SK-N-SH (cell line): ENCODE data around the gene PLBD2. TPM values are rescaled to one million over a fixed set of nuclear protein-coding genes. Genes with fewer than 3 reads are reported as not detected.

ENCODE experiments used
- CTCF ChIA-PET: fragments of 300-600, 350-600 bp; formaldehyde crosslinking; extraction: SDS; loops from one replicate; lab custom pipeline; 2021; lab: Yijun Ruan, JAX
- POLR2A ChIA-PET: fragments of 350-600 bp; sonication (Branson Sonifier 250); formaldehyde crosslinking; extraction: SDS; loops from one replicate; lab custom pipeline; 2020; ENCODE audit warnings: antibody characterized with exemption, inconsistent platforms; lab: Yijun Ruan, JAX
- DNase-seq: peaks from one replicate; pipeline ENCODE4 v3.0.0; 2012
- H2AFZ ChIP-seq: fragments of 200-600 bp; sonication (generic); 2 replicates; pipeline ENCODE4 v1.8.1; 2016; ENCODE audit warnings: antibody characterized with exemption, mild to moderate bottlenecking, low read depth
- H3F3A ChIP-seq: fragments of 200-600 bp; sonication (generic); replicated peaks from 2 replicates; pipeline ENCODE3; 2016; ENCODE audit warnings: antibody characterized with exemption, mild to moderate bottlenecking; ENCODE audit not compliant: insufficient read depth
- H3K27ac ChIP-seq, 2 experiments: fragments of 200-500 bp in 1 of 2; fragments of 200-600 bp in 1 of 2; sonication (Bioruptor generic) in 1 of 2; sonication (generic), shearing (Covaris generic) in 1 of 2; 2 replicates each; pipeline versions ENCODE4 v1.5.1 to v1.6.1; 2014 to 2016; ENCODE audit warnings: low read depth in 2 of 2, inconsistent platforms in 1 of 2, low read length in 1 of 2, mild to moderate bottlenecking in 1 of 2, mixed read lengths in 1 of 2
- H3K27me3 ChIP-seq: fragments of 200-600 bp; sonication (generic), shearing (Covaris generic); 2 replicates; pipeline ENCODE4 v1.6.1; 2016; ENCODE audit warnings: mixed run types; ENCODE audit not compliant: insufficient read depth
- H3K36me3 ChIP-seq, 2 experiments: fragments of 200-500 bp in 1 of 2; fragments of 200-600 bp in 1 of 2; sonication (Bioruptor generic) in 1 of 2; sonication (generic) in 1 of 2; replicated peaks in 1 of 2; 2 replicates each; pipeline versions ENCODE3 to v1.5.1; 2014 to 2016; ENCODE audit warnings: low read length in 1 of 2, mild to moderate bottlenecking in 1 of 2; ENCODE audit not compliant: insufficient read depth in 2 of 2, control insufficient read depth in 1 of 2
- H3K4me1 ChIP-seq, 2 experiments: fragments of 200-500 bp in 1 of 2; fragments of 200-600 bp in 1 of 2; sonication (Bioruptor generic) in 1 of 2; sonication (generic), shearing (Covaris generic) in 1 of 2; 2 replicates each; pipeline versions ENCODE4 v1.5.1 to v1.6.1; 2014 to 2016; ENCODE audit warnings: low read depth in 1 of 2, low read length in 1 of 2, mixed run types in 1 of 2; ENCODE audit not compliant: insufficient read depth in 2 of 2, control insufficient read depth in 1 of 2
- H3K4me2 ChIP-seq: fragments of 200-600 bp; sonication (generic), shearing (Covaris generic); 2 replicates; pipeline ENCODE4 v1.6.1; 2017; ENCODE audit warnings: mixed run types
- H3K4me3 ChIP-seq, 2 experiments: fragments of 200-500 bp in 1 of 2; fragments of 200-600 bp in 1 of 2; sonication (Bioruptor generic) in 1 of 2; sonication (generic), shearing (Covaris generic) in 1 of 2; 2 replicates each; pipeline versions ENCODE4 v1.5.1 to v1.8.1; 2014 to 2016; ENCODE audit warnings: low read depth in 2 of 2, inconsistent platforms in 1 of 2, low read length in 1 of 2, mild to moderate bottlenecking in 1 of 2, mixed read lengths in 1 of 2, moderate library complexity in 1 of 2
- H3K79me2 ChIP-seq: fragments of 200-600 bp; sonication (generic); 2 replicates; pipeline ENCODE4 v1.8.1; 2017; ENCODE audit warnings: mild to moderate bottlenecking; ENCODE audit not compliant: insufficient read depth
- H3K9ac ChIP-seq: fragments of 200-600 bp; sonication (generic); 2 replicates; pipeline ENCODE4 v1.6.1; 2017; ENCODE audit warnings: mixed run types
- H3K9me2 ChIP-seq: fragments of 200-600 bp; sonication (generic); 2 replicates; pipeline ENCODE4 v1.6.1; 2017; ENCODE audit warnings: mixed run types
- H3K9me3 ChIP-seq: fragments of 200-600 bp; sonication (generic); 2 replicates; pipeline ENCODE4 v1.6.1; 2017; ENCODE audit warnings: mixed run types, mild to moderate bottlenecking, moderate library complexity
- H4K20me1 ChIP-seq: fragments of 200-600 bp; sonication (generic); 2 replicates; pipeline ENCODE4 v1.6.1; 2017; ENCODE audit warnings: mild to moderate bottlenecking, mixed run types; ENCODE audit not compliant: insufficient read depth
- CHD2 ChIP-seq: fragments of 150-350 bp; IDR thresholded peaks from 2 replicates; pipeline ENCODE4 v1.6.1; 2018; ENCODE audit warnings: low read length; ENCODE audit not compliant: partially characterized antibody
- EP300 ChIP-seq, 2 experiments: IDR thresholded peaks; 2 replicates each; pipeline versions ENCODE4 v1.4.0 to v1.6.1; 2012; ENCODE audit warnings: borderline replicate concordance in 1 of 2, low read depth in 1 of 2, low read length in 1 of 2
- FOSL2 ChIP-seq: IDR thresholded peaks from 2 replicates; pipeline ENCODE4 v1.4.0; 2012; ENCODE audit warnings: low read depth, mild to moderate bottlenecking, moderate library complexity, borderline replicate concordance
- FOXM1 ChIP-seq: IDR thresholded peaks from 2 replicates; pipeline ENCODE4 v1.4.0; 2012; ENCODE audit warnings: low read depth, mild to moderate bottlenecking
- GABPA ChIP-seq: IDR thresholded peaks from 2 replicates; pipeline ENCODE4 v1.4.0; 2012; ENCODE audit warnings: low read depth, mild to moderate bottlenecking
- GATA2 ChIP-seq: sonication (generic); formaldehyde crosslinking; IDR thresholded peaks from 2 replicates; pipeline ENCODE4 v1.5.0; 2020; ENCODE audit warnings: mild to moderate bottlenecking, missing genetic modification reagents
- JUND ChIP-seq: IDR thresholded peaks from 2 replicates; pipeline ENCODE4 v1.4.0; 2012
- MXI1 ChIP-seq: IDR thresholded peaks from 2 replicates; pipeline ENCODE4 v1.6.1; 2012; ENCODE audit warnings: mild to moderate bottlenecking, low read depth, low read length, improper control_type of control experiment
- NFIC ChIP-seq: IDR thresholded peaks from 2 replicates; pipeline ENCODE4 v1.4.0; 2012; ENCODE audit warnings: borderline replicate concordance
- POLR2AphosphoS5 ChIP-seq: IDR thresholded peaks from 2 replicates; pipeline ENCODE4 v1.6.1; 2012; ENCODE audit warnings: low read depth, low read length
- RAD21 ChIP-seq: IDR thresholded peaks from 2 replicates; pipeline ENCODE4 v1.6.1; 2012; ENCODE audit warnings: mild to moderate bottlenecking, low read length
- RCOR1 ChIP-seq: fragments of 150-350 bp; IDR thresholded peaks from 2 replicates; pipeline ENCODE4 v1.6.1; 2017; ENCODE audit warnings: antibody characterized with exemption, low read length
- RFX5 ChIP-seq: IDR thresholded peaks from 2 replicates; pipeline ENCODE4 v1.6.1; 2012; ENCODE audit warnings: mild to moderate bottlenecking, improper control_type of control experiment, low read length
- SMC3 ChIP-seq: IDR thresholded peaks from 2 replicates; pipeline ENCODE4 v1.6.1; 2012; ENCODE audit warnings: low read depth, low read length, improper control_type of control experiment
- WGBS: methylation state at CpG from one replicate; pipeline ENCODE4 v1.1.6; 2017; ENCODE audit warnings: low lambda C conversion rate; 5-methylcytosine and 5-hydroxymethylcytosine counted together
- polyA plus RNA-seq, 3 experiments: library from polyadenylated mRNA; depleted of rRNA; stranded (reverse); fragments of >200 nt; gene quantifications; 2 replicates each; pipeline ENCODE4 v1.2.3, GENCODE V29; 2012
- TF ChIP-seq, protein P1 (sequence below): IDR thresholded peaks from 2 replicates; pipeline ENCODE4 v1.6.1; 2012; ENCODE audit warnings: mild to moderate bottlenecking, low read depth, low read length, moderate library complexity
- TF ChIP-seq, protein P2 (sequence below): IDR thresholded peaks from 2 replicates; pipeline ENCODE4 v1.4.0; 2012; ENCODE audit warnings: low read depth
- TF ChIP-seq, protein P3 (sequence below): IDR thresholded peaks from 2 replicates; pipeline ENCODE4 v1.4.0; 2012; ENCODE audit warnings: low read depth, borderline replicate concordance
- TF ChIP-seq, protein P4 (sequence below): IDR thresholded peaks from 2 replicates; pipeline ENCODE4; 2012

The PLBD2 gene
- polyA plus RNA-seq, 1 of the 3 experiments (the other 2 are of a cell fraction), result 15.2 TPM

DNA sequence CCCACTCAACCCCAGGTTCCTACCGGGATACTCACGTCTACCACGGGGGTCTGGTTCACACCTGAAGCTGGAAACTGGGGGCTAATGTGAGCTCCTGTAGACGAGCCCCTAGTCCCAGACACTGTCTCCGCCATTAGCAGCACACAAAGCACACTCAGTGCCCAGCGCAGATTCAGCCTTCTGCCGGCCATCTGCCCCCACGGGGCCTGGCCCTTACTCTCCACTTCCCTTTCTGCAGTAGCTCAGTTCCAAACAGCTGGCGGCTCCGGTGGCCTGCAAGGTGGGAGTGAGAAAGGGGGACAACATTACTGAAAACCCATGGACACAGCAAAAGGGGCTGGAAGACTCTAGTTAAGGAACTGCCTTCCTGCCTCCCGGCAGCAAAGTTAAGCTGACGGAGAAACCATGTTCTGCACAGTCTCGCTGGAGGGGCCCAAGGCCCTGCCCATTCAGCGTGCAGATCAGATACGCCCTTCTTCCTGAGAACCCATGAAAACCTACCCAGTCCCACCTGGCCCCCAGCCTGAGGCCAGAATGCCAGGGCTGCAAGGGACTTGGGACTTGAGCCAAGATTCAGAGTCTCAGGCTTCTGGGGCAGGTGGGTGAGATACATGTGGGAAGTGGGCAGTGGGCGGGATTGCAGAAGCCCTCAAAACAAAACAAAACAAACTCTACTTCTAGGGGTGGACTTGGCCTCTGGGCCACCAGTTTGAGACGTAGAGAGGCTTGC lies 25.5 kb upstream of the PLBD2 start:
- CTCF ChIA-PET, result interaction anchor here (0.9 to 1.1 kb wide), 2 partner anchors 14 to 92 kb away, joined by 4 read pairs; no protein-coding TSS in a partner anchor
- no peak for TF ChIP-seq NFIC
- TF ChIP-seq SMC3, result no peak
- no peak for TF ChIP-seq RFX5
- TF ChIP-seq, protein P1, sequence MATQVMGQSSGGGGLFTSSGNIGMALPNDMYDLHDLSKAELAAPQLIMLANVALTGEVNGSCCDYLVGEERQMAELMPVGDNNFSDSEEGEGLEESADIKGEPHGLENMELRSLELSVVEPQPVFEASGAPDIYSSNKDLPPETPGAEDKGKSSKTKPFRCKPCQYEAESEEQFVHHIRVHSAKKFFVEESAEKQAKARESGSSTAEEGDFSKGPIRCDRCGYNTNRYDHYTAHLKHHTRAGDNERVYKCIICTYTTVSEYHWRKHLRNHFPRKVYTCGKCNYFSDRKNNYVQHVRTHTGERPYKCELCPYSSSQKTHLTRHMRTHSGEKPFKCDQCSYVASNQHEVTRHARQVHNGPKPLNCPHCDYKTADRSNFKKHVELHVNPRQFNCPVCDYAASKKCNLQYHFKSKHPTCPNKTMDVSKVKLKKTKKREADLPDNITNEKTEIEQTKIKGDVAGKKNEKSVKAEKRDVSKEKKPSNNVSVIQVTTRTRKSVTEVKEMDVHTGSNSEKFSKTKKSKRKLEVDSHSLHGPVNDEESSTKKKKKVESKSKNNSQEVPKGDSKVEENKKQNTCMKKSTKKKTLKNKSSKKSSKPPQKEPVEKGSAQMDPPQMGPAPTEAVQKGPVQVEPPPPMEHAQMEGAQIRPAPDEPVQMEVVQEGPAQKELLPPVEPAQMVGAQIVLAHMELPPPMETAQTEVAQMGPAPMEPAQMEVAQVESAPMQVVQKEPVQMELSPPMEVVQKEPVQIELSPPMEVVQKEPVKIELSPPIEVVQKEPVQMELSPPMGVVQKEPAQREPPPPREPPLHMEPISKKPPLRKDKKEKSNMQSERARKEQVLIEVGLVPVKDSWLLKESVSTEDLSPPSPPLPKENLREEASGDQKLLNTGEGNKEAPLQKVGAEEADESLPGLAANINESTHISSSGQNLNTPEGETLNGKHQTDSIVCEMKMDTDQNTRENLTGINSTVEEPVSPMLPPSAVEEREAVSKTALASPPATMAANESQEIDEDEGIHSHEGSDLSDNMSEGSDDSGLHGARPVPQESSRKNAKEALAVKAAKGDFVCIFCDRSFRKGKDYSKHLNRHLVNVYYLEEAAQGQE, result no peak
- no peak for TF ChIP-seq FOSL2
- TF ChIP-seq EP300 (IDR thresholded peaks at IDR 0.05; ENCODE audit: borderline replicate concordance in 1 of 2, low read depth in 1 of 2, low read length in 1 of 2), result no peak
- no peak for TF ChIP-seq GABPA
- no peak for TF ChIP-seq FOXM1
- no peak for TF ChIP-seq POLR2AphosphoS5
- TF ChIP-seq GATA2 (CRISPR knock-in tag), result no peak
- TF ChIP-seq, protein P2, sequence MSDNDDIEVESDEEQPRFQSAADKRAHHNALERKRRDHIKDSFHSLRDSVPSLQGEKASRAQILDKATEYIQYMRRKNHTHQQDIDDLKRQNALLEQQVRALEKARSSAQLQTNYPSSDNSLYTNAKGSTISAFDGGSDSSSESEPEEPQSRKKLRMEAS, result no peak
- TF ChIP-seq, protein P3, sequence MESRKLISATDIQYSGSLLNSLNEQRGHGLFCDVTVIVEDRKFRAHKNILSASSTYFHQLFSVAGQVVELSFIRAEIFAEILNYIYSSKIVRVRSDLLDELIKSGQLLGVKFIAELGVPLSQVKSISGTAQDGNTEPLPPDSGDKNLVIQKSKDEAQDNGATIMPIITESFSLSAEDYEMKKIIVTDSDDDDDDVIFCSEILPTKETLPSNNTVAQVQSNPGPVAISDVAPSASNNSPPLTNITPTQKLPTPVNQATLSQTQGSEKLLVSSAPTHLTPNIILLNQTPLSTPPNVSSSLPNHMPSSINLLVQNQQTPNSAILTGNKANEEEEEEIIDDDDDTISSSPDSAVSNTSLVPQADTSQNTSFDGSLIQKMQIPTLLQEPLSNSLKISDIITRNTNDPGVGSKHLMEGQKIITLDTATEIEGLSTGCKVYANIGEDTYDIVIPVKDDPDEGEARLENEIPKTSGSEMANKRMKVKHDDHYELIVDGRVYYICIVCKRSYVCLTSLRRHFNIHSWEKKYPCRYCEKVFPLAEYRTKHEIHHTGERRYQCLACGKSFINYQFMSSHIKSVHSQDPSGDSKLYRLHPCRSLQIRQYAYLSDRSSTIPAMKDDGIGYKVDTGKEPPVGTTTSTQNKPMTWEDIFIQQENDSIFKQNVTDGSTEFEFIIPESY, result no peak
- no peak for TF ChIP-seq RAD21
- no peak for TF ChIP-seq JUND
- no peak for TF ChIP-seq CHD2
- no peak for TF ChIP-seq MXI1
- TF ChIP-seq, protein P4, sequence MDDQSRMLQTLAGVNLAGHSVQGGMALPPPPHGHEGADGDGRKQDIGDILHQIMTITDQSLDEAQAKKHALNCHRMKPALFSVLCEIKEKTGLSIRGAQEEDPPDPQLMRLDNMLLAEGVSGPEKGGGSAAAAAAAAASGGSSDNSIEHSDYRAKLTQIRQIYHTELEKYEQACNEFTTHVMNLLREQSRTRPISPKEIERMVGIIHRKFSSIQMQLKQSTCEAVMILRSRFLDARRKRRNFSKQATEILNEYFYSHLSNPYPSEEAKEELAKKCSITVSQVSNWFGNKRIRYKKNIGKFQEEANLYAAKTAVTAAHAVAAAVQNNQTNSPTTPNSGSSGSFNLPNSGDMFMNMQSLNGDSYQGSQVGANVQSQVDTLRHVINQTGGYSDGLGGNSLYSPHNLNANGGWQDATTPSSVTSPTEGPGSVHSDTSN, result no peak
- no peak for TF ChIP-seq RCOR1
- 91% methylated on average over 17 of the region's 17 CpGs for WGBS
- Histone ChIP-seq H3K9me3 (no peaks in the 10 kb centered on the region), H3K36me3 (no peaks in the 10 kb centered on the region), H3K4me1 (peaks cover 0 to 13% of the 10 kb centered on the region in 2 experiments; a peak in 1 of 4 replicates), H3F3A (no peaks in the 10 kb centered on the region), H3K4me3 (no peak overlapping the region), H3K9me2 (no peaks in the 10 kb centered on the region), H3K27ac (no peak overlapping the region), H3K27me3 (no peaks in the 10 kb centered on the region), H3K9ac (no peak overlapping the region), H3K79me2 (no peaks in the 10 kb centered on the region), H2AFZ (no peak overlapping the region), H3K4me2 (no peak overlapping the region), H4K20me1 (no peaks in the 10 kb centered on the region)
- no peak for DNase-seq
- POLR2A ChIA-PET, result no interaction called here
